Measurements from ENCODE around the gene MSI1. TPM values are rescaled to one million over a fixed set of nuclear protein-coding genes. Genes with fewer than 3 reads are reported as not detected.
"Not testable (repeated sequence)": the region's sequence is repeated elsewhere in the genome, so short reads cannot be mapped to it uniquely, and the experiment has no call there.

MSI1 gene
- total RNA-seq, 4 donors from 2014 or later: 0.11 to 0.19 (median 0.17) TPM; not detected in 1

- intact Hi-C loops (cut with DNase I): no loop called here
- H3K27ac ChIP-seq (replicated peaks in 1 of 4): no peak overlapping the region
- no peaks in the 10 kb centered on the region for H3K9me3 ChIP-seq
- no peaks in the 10 kb centered on the region for H3K4me1 ChIP-seq
- no peaks in the 10 kb centered on the region for H3K36me3 ChIP-seq
- no peak overlapping the region for H3K4me3 ChIP-seq
- 91% methylated on average over 4 of the region's 4 CpGs for WGBS
- no peak for TF ChIP-seq CTCF (IDR thresholded peaks at IDR 0.05)
- no peak for TF ChIP-seq POLR2A (IDR thresholded peaks at IDR 0.05; ENCODE audit: low read depth)
- no peak for TF ChIP-seq POLR2AphosphoS5 (IDR thresholded peaks at IDR 0.05)
- TF ChIP-seq EP300 (IDR thresholded peaks at IDR 0.05): no peak
- peaks cover 0 to 8% (median 0%) of the 10 kb centered on the region in 4 donors for H3K27me3 ChIP-seq
- DNase-seq (ENCODE audit: extremely low spot score): no peak
Observed at GRCh38 chr12:120339256-120339655, 29.7 kb downstream of the MSI1 start.

GRCh38 chr12:120337730-120338129, 31.2 kb downstream of the MSI1 start:
- peaks cover 0 to 8% (median 0%) of the 10 kb centered on the region in 4 donors for H3K27me3 ChIP-seq
- H3K36me3 ChIP-seq: no peaks in the 10 kb centered on the region
- 89% methylated on average over 2 of the region's 2 CpGs for WGBS
- TF ChIP-seq CTCF (IDR thresholded peaks at IDR 0.05) (no peak), POLR2AphosphoS5 (IDR thresholded peaks at IDR 0.05) (no peak), POLR2A (IDR thresholded peaks at IDR 0.05; ENCODE audit: low read depth) (no peak), EP300 (IDR thresholded peaks at IDR 0.05) (no peak)
- H3K4me1 ChIP-seq: no peaks in the 10 kb centered on the region
- intact Hi-C loops (cut with DNase I): no loop called here
- no peak overlapping the region for H3K27ac ChIP-seq (replicated peaks in 1 of 4)
- H3K9me3 ChIP-seq: no peaks in the 10 kb centered on the region
- H3K4me3 ChIP-seq: no peak overlapping the region
- no peak for DNase-seq (ENCODE audit: extremely low spot score)

GRCh38 chr12:120336392-120336791, 32.6 kb downstream of the MSI1 start:
- WGBS: 93% methylated on average over 2 of the region's 2 CpGs
- H3K27ac ChIP-seq (replicated peaks in 1 of 4); H3K4me1 ChIP-seq; H3K36me3 ChIP-seq; intact Hi-C loops (cut with DNase I); DNase-seq (ENCODE audit: extremely low spot score); H3K9me3 ChIP-seq; H3K4me3 ChIP-seq; H3K27me3 ChIP-seq: not testable (repeated sequence)

GRCh38 chr12:120335447-120335846, 33.5 kb downstream of the MSI1 start:
- peak; percentile 47 to 73 (median 67) for TF ChIP-seq CTCF (IDR thresholded peaks at IDR 0.05)
- H3K4me3 ChIP-seq; H3K36me3 ChIP-seq; H3K27me3 ChIP-seq; intact Hi-C loops (cut with DNase I); H3K4me1 ChIP-seq; DNase-seq (ENCODE audit: extremely low spot score); H3K9me3 ChIP-seq; H3K27ac ChIP-seq (replicated peaks in 1 of 4): not testable (repeated sequence)
- 15% methylated on average over 11 of the region's 12 CpGs for WGBS

- Histone ChIP-seq H3K27ac (replicated peaks in 1 of 4) (no peak overlapping the region), H3K9me3 (no peaks in the 10 kb centered on the region), H3K4me1 (no peaks in the 10 kb centered on the region), H3K36me3 (no peaks in the 10 kb centered on the region), H3K4me3 (no peak overlapping the region), H3K27me3 (peaks cover 0 to 4% (median 0%) of the 10 kb centered on the region in 4 donors)
- 88% methylated on average over 7 of the region's 7 CpGs for WGBS
- no peak for TF ChIP-seq POLR2AphosphoS5 (IDR thresholded peaks at IDR 0.05)
- no peak for TF ChIP-seq CTCF (IDR thresholded peaks at IDR 0.05)
- TF ChIP-seq POLR2A (IDR thresholded peaks at IDR 0.05; ENCODE audit: low read depth): no peak
- no peak for TF ChIP-seq EP300 (IDR thresholded peaks at IDR 0.05)
- intact Hi-C loops (cut with DNase I): no loop called here
- no peak for DNase-seq (ENCODE audit: extremely low spot score)
Observed at GRCh38 chr12:120332523-120332922, 36.4 kb downstream of the MSI1 start.

Measured in esophagus muscularis mucosa (tissue), 4 donors.